Measurements from ENCODE around the gene SLC30A7.
A peak's percentile ranks its signal among the peaks of the same experiment; 100 is the strongest.

SLC30A7 gene

GRCh38 chr1:101025657-101026429, 130.0 kb downstream of the SLC30A7 start, which contains the start of gene DPH5:
TSS of gene DPH5 (minus strand) at chr1:101025784. CDS start at chr1:101025443, 341 bp downstream.
- peak; percentile 14 to 96 (median 79) for DNase-seq

DNA sequence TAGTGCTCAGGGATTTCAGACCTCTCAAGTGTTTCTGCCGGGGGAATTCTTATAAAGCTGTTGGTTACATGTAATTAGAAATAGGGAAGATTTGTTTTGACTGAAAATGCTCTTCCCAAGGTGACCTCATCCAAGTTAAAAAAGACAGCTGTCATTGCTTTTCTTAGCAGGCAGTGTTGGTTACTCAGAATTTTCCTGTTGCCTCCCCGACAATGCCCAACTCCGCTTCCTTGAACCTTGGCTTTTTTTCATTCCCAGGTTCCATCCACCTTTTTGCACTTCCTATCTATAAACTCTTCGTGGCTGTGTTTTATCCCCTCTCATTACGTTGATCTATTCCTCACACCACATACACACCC, 130.5 kb downstream of the SLC30A7 start:
- no peak for DNase-seq

DNA sequence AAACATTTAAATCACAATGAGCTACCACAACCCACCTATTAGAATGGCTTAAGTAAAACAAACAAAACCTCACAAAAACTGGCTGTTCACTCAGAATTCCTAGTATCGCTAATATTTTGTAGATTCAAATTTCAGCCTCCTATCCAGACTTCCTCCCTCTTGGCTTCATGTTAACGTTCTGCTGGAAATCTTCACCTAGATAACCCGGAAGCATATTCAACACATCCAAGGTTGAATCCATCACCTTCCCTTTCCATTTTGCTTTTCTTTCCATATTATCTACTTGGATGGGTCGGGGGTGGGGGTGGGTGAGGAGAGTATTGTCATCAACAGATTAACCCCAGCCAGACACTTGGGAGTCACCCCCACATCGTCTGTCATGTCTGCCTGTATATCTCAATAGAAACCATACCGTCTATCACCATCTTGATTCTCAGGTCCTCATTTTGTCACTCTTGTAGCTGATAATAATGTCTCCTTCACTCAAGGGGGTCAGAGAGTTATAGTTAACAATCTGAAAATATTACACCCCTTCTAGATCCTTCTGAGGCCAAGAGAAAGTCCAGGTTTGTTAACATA, 131.4 kb downstream of the SLC30A7 start:
- DNase-seq, result no peak

DNA sequence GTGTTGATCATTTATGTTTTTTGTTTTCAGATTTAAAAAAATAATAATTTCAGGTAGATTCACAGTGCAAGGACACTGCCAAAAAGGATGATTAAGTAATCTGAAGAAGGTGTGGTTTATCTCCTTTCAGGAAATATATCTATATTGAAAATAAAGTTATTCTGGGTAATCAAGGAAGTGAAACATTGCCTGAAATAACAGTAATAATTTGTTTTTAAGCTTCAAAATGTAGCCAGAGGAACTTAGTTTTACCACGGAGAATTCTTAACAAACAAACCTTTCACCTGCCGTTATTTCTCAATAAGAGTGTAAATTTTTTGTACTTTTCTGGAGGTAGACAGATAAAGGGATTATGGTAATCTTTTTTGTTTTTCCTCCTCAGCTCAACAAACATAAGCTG, 132.6 kb downstream of the SLC30A7 start:
- no peak for DNase-seq

GRCh38 chr1:101029184-101029583, 133.3 kb downstream of the SLC30A7 start:
- DNase-seq, result no peak

GRCh38 chr1:101030881-101031280, 135.0 kb downstream of the SLC30A7 start:
- DNase-seq, result no peak

Data from hypothalamus (tissue), 51 donors.